Keratinocyte (primary cell): ENCODE data around the gene SRXN1. TPM values are rescaled to one million over a fixed set of nuclear protein-coding genes. Genes with fewer than 3 reads are reported as not detected.

Experiments
- DNase-seq: peaks from one replicate; pipeline ENCODE4 v3.0.0-alpha.2; 2011; ENCODE audit warnings: low read depth, missing footprints, low spot score
- FAIRE-seq: peaks from 2 replicates; lab custom pipeline; 2011; peaks lifted over from hg19 to GRCh38; lab: Jason Lieb, UNC
- H2AFZ ChIP-seq: 2 replicates; pipeline ENCODE4 v1.6.0; 2012; ENCODE audit warnings: low read length, control low read depth, inconsistent platforms; ENCODE audit not compliant: control insufficient read depth
- H3K27ac ChIP-seq: 2 replicates; pipeline ENCODE4 v1.5.1; 2011; ENCODE audit warnings: low read length; ENCODE audit not compliant: control insufficient read depth, insufficient read depth
- H3K27me3 ChIP-seq: 3 replicates; pipeline ENCODE4 v1.6.0; 2011; ENCODE audit warnings: low read length; ENCODE audit not compliant: control insufficient read depth, insufficient read depth; ENCODE audit errors: extremely low read depth
- H3K36me3 ChIP-seq, 2 experiments: 2 replicates in 1 of 2; 3 replicates in 1 of 2; pipeline ENCODE4 v1.5.1; 2011; ENCODE audit warnings: low read length in 2 of 2, mild to moderate bottlenecking in 1 of 2; ENCODE audit not compliant: control insufficient read depth in 2 of 2, insufficient read depth in 2 of 2; ENCODE audit errors: extremely low read depth in 1 of 2
- H3K4me1 ChIP-seq: 3 replicates; pipeline ENCODE4 v1.5.1; 2011; ENCODE audit warnings: low read length; ENCODE audit not compliant: control insufficient read depth, insufficient read depth; ENCODE audit errors: extremely low read depth
- H3K4me2 ChIP-seq: 3 replicates; pipeline ENCODE4 v1.6.0; 2011; ENCODE audit warnings: low read depth, low read length; ENCODE audit not compliant: control insufficient read depth, insufficient read depth; ENCODE audit errors: extremely low read depth
- H3K4me3 ChIP-seq, 3 experiments: fragments of 200-600 bp in 1 of 3; sonication (generic) in 1 of 3; 2 replicates in 2 of 3; 3 replicates in 1 of 3; pipeline ENCODE4 v1.5.1; 2011 to 2016; ENCODE audit warnings: low read length in 3 of 3, mild to moderate bottlenecking in 3 of 3, control low read depth in 2 of 3, inconsistent platforms in 1 of 3, low read depth in 1 of 3, mixed read lengths in 1 of 3, mixed run types in 1 of 3, moderate library complexity in 1 of 3; ENCODE audit not compliant: control insufficient read depth in 2 of 3, insufficient read depth in 2 of 3; ENCODE audit errors: extremely low read depth in 1 of 3
- H3K79me2 ChIP-seq: 2 replicates; pipeline ENCODE4 v1.6.0; 2012; ENCODE audit warnings: low read length; ENCODE audit not compliant: control insufficient read depth, insufficient read depth
- H3K9ac ChIP-seq: 3 replicates; pipeline ENCODE4 v1.6.0; 2011; ENCODE audit warnings: low read length; ENCODE audit not compliant: control insufficient read depth, insufficient read depth; ENCODE audit errors: extremely low read depth
- H3K9me1 ChIP-seq: 3 replicates; pipeline ENCODE4 v1.6.0; 2011; ENCODE audit warnings: low read length; ENCODE audit not compliant: control insufficient read depth, insufficient read depth; ENCODE audit errors: extremely low read depth
- H3K9me3 ChIP-seq: 2 replicates; pipeline ENCODE4 v1.5.1; 2012; ENCODE audit warnings: low read depth, low read length; ENCODE audit not compliant: control insufficient read depth
- H4K20me1 ChIP-seq: 3 replicates; pipeline ENCODE4 v1.6.0; 2011; ENCODE audit warnings: low read length; ENCODE audit not compliant: control insufficient read depth, insufficient read depth; ENCODE audit errors: extremely low read depth
- CTCF ChIP-seq, 3 experiments: IDR thresholded peaks in 1 of 3; conservative IDR thresholded peaks in 1 of 3; optimal IDR thresholded peaks in 1 of 3; 2 replicates in 2 of 3; 3 replicates in 1 of 3; pipeline versions ENCODE3 to v1.5.1; 2011; ENCODE audit warnings: low read length in 3 of 3, mild to moderate bottlenecking in 3 of 3, moderate library complexity in 2 of 3, control low read depth in 1 of 3, inconsistent platforms in 1 of 3; ENCODE audit not compliant: insufficient read depth in 2 of 3; ENCODE audit errors: extremely low read depth in 1 of 3
- EZH2 ChIP-seq: IDR thresholded peaks from one replicate; pipeline ENCODE4 v1.6.1; 2012; ENCODE audit warnings: inconsistent platforms, mild to moderate bottlenecking, low read length, moderate library complexity
- dilution Hi-C: fragments of 300-500 bp; cut with MboI; formaldehyde crosslinking; loops from one replicate; pipeline ENCODE4 v1.7.0; 2020; ENCODE audit warnings: low sequenced_read_pairs; ENCODE audit not compliant: extremely low pct_ligation_motif_present
- polyA plus RNA-seq, 5 experiments: library from polyadenylated mRNA; depleted of rRNA in 3 of 5; stranded (reverse) in 3 of 5; stranded (forward) in 1 of 5; unstranded in 1 of 5; fragments of >200 nt; gene quantifications; 1 replicate in 1 of 5; 2 replicates in 3 of 5; 3 replicates in 1 of 5; pipeline versions ENCODE4 v1.2.1 to v1.2.3, GENCODE V29; 2011 to 2012; ENCODE audit warnings: missing spikeins in 2 of 5, low read depth in 1 of 5, low replicate concordance in 1 of 5

SRXN1 gene
- polyA plus RNA-seq, 1 donor (not counting 4 experiments of a cell fraction or from before 2014, with no cell fraction given): 51.7 TPM

GRCh38 chr20:658202-658601 lies 5.2 kb upstream of the SRXN1 start:
- no peaks in the 10 kb centered on the region for H3K36me3 ChIP-seq
- FAIRE-seq (no peak), DNase-seq (no peak)
- no peaks in the 10 kb centered on the region for H3K9me1 ChIP-seq
- H3K79me2 ChIP-seq: no peaks in the 10 kb centered on the region
- H3K27me3 ChIP-seq: peaks cover 11% of the 10 kb centered on the region
- H3K9me3 ChIP-seq: no peaks in the 10 kb centered on the region
- TF ChIP-seq EZH2 (no peak), CTCF (optimal IDR thresholded peaks at IDR 0.05 in 1 of 3, IDR thresholded peaks at IDR 0.05 in 1 of 3, conservative IDR thresholded peaks at IDR 0.05 in 1 of 3; ENCODE audit: extremely low read depth in 1 of 3, insufficient read depth in 2 of 3, low read length in 3 of 3) (no peak)
- no peak overlapping the region for H3K9ac ChIP-seq
- H3K4me3 ChIP-seq: no peak overlapping the region
- H3K4me1 ChIP-seq: peaks cover 27% of the 10 kb centered on the region
- no peak overlapping the region for H2AFZ ChIP-seq
- no peak overlapping the region for H3K27ac ChIP-seq
- no peaks in the 10 kb centered on the region for H4K20me1 ChIP-seq
- no peak overlapping the region for H3K4me2 ChIP-seq
- dilution Hi-C loops: no loop called here

GRCh38 chr20:655726-656624 lies 3.0 kb upstream of the SRXN1 start:
- Histone ChIP-seq H3K27ac (no peak overlapping the region), H3K9me1 (no peaks in the 10 kb centered on the region), H3K36me3 (peaks cover 0 to 1% of the 10 kb centered on the region in 2 experiments), H3K9ac (no peak overlapping the region), H3K9me3 (no peaks in the 10 kb centered on the region), H3K4me3 (no peak overlapping the region), H3K4me1 (peaks cover 20% of the 10 kb centered on the region), H3K27me3 (no peaks in the 10 kb centered on the region), H3K79me2 (peaks cover 16% of the 10 kb centered on the region), H3K4me2 (no peak overlapping the region), H4K20me1 (no peaks in the 10 kb centered on the region), H2AFZ (no peak overlapping the region)
- DNase-seq: no peak
- TF ChIP-seq CTCF (optimal IDR thresholded peaks at IDR 0.05 in 1 of 3, IDR thresholded peaks at IDR 0.05 in 1 of 3, conservative IDR thresholded peaks at IDR 0.05 in 1 of 3; ENCODE audit: extremely low read depth in 1 of 3, insufficient read depth in 2 of 3, low read length in 3 of 3): no peak
- no peak for TF ChIP-seq EZH2
- no peak for FAIRE-seq
- dilution Hi-C loops: no loop called here
